Ramos (cell line): ENCODE data around the gene PCMTD2.

Source experiments
- in situ Hi-C: fragments of 300-500 bp; cut with MboI; formaldehyde crosslinking; loops from one replicate; pipeline ENCODE4 v1.14.3; 2022; ENCODE audit warnings: low sequenced_read_pairs; ENCODE audit not compliant: unreplicated experiment

The PCMTD2 gene

GRCh38 chr20:64253443-64253842 is 2.1 kb upstream of the PCMTD2 start:
- in situ Hi-C loops: no loop called here

- in situ Hi-C loops: no loop called here
These were observed 1.4 kb upstream of the PCMTD2 start for GRCh38 chr20:64254156-64254555.

- in situ Hi-C loops: no loop called here
These were observed 782 bp upstream of the PCMTD2 start for GRCh38 chr20:64254571-64255360.

- in situ Hi-C loops: no loop called here
These were observed 861 bp downstream of the PCMTD2 start for GRCh38 chr20:64256282-64256935.

- in situ Hi-C loops: no loop called here
These were observed 1.7 kb downstream of the PCMTD2 start for GRCh38 chr20:64257107-64257757.

- in situ Hi-C loops: no loop called here
These were observed 2.7 kb downstream of the PCMTD2 start for GRCh38 chr20:64258071-64258823.

GRCh38 chr20:64260239-64260638 is 4.7 kb downstream of the PCMTD2 start:
- in situ Hi-C loops: no loop called here

- in situ Hi-C loops: no loop called here
These were observed 5.6 kb downstream of the PCMTD2 start for GRCh38 chr20:64261138-64261537.

- in situ Hi-C loops: no loop called here
These were observed 8.5 kb downstream of the PCMTD2 start for GRCh38 chr20:64264091-64264490.

- in situ Hi-C loops: no loop called here
These were observed 9.7 kb downstream of the PCMTD2 start for GRCh38 chr20:64265201-64265600.

GRCh38 chr20:64266988-64267387 is 11.4 kb downstream of the PCMTD2 start:
- in situ Hi-C loops: no loop called here

- in situ Hi-C loops: no loop called here
These were observed 12.6 kb downstream of the PCMTD2 start for GRCh38 chr20:64268174-64268573.

GRCh38 chr20:64269604-64270411 is 14.3 kb downstream of the PCMTD2 start:
- in situ Hi-C loops: no loop called here

- in situ Hi-C loops: no loop called here
These were observed 16.1 kb downstream of the PCMTD2 start for GRCh38 chr20:64271636-64272035.

- in situ Hi-C loops: no loop called here
These were observed 17.6 kb downstream of the PCMTD2 start for GRCh38 chr20:64273109-64273508.

GRCh38 chr20:64276817-64277216 is 21.3 kb downstream of the PCMTD2 start:
- in situ Hi-C loops: no loop called here

GRCh38 chr20:64277571-64278316 is 22.2 kb downstream of the PCMTD2 start:
- in situ Hi-C loops: no loop called here

- in situ Hi-C loops: no loop called here
These were observed 22.8 kb downstream of the PCMTD2 start for GRCh38 chr20:64278317-64278681.

- in situ Hi-C loops: no loop called here
These were observed 24.4 kb downstream of the PCMTD2 start for GRCh38 chr20:64279826-64280459.
